HG02885 (cell line): ENCODE data around the gene KCNK4.
A peak's percentile ranks its signal among the peaks of the same experiment; 100 is the strongest.
"Not testable (repeated sequence)": the region's sequence is repeated elsewhere in the genome, so short reads cannot be mapped to it uniquely, and the experiment has no call there.

Source experiments
- ATAC-seq: cut with Tn5 transposase; IDR thresholded peaks from one replicate; pipeline ENCODE4 v1.9.1; 2021; ENCODE audit warnings: mild to moderate bottlenecking; ENCODE audit not compliant: unreplicated experiment, poor library complexity

Gene KCNK4

DNA sequence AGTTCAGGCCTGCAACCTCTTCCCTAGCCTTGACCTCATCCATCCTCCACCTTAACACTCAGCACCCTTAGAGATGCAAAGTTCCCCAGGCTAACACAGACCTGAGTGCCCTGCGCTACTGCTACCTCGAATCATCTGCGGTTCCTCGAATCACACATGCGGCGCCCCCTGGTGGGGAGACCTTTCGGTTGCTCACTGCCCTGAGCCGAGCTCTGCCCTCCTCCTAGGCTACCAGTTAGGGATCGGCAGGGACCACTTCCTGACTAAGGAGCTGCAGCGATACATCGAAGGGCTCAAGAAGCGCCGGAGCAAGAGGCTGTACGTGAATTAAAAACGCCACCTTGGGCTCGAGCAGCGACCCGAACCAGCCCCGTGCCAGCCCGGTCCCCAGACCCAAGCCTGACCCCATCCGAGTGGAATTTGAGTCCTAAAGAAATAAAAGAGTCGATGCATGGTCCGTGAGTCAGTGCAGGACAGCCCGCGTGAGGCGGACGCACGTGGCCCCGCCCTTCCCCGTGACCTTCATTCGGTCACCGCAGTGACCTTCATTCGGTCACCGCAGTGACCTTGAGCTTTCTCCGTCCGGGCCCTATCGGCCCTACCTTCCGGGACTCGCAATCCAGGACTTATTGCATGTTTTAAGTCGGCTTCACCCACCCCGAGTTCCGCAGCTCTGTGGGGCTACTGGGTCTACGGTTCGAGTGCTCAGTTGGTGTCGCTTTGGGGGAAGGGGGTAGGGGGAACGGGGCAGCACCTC is 13.4 kb downstream of the KCNK4 start:
- ATAC-seq, result peak; percentile 33

DNA sequence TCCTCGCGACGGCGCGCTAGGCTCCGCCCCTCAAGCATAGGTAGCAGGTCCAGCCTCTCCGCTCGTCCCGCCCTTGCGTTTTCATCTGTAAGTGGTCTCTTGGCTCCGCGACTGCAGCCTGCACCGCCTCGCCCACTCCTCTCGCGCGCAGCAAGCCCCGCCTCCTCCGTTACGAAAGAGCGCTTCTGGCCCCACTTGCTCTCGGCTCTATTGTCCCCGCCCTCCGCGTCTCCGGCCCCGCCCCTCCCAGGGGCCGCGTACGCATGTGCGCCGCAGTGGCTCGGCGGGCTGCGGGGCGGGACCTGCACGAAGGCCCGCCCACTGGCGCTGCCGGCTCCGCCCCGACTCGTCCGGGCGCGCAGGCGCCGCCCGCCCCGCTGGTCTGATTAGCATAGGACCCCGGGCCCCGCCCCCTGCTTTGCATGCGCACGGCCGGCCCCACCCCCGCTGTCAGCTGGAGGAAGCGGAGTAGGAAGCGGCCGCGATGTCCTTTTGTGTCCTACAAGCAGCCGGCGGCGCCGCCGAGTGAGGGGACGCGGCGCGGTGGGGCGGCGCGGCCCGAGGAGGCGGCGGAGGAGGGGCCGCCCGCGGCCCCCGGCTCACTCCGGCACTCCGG is 14.1 kb downstream of the KCNK4 start, which contains the start of gene ESRRA:
TSS of gene ESRRA (plus strand) at position 450 of the 616 bp plus-strand sequence. CDS start 1,656 bp downstream, outside the sequence.
- peak; percentile 73 for ATAC-seq

DNA sequence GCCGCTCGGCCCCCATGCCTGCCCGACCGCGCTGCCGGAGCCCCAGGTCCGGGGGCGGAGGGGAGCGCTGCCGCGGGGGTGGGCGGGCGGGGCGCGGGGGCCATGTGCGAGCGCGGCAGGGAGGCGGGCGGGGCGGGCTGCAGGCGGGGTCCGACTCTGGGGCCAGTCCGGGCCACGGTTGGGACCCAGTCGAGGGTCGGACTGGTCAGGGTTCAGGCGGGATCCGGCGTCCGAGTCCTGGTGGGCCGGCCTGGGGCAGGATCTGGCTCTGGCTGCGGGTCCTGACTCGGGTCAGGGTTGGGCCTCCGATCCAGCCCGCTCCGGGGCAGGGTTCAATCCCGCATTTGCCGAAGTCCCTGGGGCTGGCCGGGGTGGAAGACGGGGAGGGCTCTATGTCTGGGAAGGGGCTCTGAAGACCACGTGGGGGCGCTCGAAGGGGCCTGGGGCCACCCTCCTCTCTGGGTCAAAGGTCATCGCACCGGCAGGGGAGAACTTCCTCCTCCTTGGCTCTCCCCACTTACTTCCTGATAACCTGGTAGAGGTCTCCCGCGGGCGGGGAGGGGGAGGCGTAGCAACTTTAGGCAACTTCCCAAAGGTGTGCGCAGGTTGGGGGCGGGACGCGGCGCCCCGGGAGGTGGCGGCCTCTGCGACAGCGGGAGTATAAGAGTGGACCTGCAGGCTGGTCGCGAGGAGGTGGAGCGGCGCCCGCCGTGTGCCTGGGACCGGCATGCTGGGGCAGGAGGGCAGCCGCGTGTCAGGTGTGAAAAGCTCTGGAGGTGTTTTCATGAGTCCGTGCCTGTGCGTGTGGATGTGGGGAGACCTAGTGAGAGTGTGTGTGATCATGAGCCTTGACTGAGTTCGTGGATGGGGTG is 14.8 kb downstream of the KCNK4 start:
- ATAC-seq, result peak; percentile 21

DNA sequence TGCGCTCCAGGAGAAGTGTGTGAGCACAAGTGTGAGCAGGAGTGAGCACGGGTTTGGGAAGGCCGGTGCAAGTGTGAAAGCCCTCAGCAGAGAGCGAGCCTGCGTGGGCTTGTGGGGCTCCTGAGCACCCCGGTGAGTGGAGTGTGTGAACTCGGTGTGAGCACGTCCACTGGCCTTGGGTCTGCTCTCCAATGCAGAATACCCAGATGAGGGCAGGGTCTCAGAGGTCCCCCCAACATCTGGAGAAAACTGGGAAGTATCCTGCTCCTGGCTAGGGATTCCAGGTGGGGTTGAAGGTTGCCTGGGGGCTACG is 15.4 kb downstream of the KCNK4 start:
- ATAC-seq, result no peak

DNA sequence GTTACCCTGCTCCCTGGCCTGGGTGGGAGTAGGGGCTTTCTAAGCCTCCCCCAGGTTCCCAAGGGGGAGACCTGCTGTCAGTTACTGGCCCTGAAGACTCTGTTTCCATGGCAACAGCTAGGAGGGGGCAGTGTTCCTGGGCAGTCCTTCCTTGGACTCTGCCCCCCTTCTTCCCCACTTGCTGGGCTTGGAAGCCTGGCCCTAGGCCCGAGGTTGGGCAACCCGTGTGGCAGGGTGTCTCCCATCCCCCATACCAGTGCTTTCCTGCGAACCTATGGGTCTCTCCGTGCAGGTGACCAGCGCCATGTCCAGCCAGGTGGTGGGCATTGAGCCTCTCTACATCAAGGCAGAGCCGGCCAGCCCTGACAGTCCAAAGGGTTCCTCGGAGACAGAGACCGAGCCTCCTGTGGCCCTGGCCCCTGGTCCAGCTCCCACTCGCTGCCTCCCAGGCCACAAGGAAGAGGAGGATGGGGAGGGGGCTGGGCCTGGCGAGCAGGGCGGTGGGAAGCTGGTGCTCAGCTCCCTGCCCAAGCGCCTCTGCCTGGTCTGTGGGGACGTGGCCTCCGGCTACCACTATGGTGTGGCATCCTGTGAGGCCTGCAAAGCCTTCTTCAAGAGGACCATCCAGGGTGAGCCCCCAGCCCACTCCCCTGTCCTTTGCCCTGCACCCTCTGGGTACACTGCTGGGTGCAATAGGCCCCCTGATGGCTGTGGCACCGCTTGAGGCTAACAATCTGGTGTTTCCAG is 15.9 kb downstream of the KCNK4 start:
- ATAC-seq, result no peak

DNA sequence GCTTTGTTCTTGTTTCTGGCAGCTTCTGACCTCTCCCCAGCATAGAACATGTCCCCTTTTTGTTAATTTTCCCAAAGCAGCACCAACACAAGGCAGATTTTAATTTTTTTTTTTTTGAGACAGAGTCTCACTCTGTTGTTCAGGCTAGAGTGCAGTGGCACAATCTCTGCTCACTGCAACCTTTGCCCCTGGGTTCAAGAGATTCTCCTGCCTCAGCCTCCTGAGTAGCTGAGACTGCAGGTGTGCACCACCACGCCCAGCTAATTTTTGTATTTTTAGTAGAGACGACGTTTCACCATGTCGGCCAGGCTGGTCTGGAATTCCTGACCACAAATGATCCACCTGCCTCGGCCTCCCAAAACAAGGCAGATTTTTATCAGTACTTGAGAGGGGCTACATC is 16.7 kb downstream of the KCNK4 start:
- ATAC-seq, result not testable (repeated sequence)

DNA sequence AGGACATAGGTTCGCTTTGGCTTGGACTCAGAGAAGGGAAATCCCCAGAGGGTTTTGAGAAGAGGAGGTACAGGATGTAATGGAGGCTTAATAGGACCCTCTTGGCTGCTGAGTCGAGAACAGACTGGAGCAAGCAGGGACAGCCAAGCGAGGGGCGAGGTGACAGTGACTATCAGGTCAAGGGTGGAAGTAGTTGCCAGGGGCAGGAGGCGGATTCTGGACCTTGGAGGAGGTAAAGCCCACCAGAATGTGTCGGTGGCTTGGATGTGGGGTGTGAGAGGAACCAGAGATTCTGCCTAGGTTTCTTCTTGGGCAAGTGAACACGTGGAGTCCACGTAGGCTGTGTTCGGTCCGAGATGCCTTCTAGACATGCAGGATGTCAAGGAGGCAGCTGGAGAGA is 21.8 kb downstream of the KCNK4 start:
- ATAC-seq, result no peak

DNA sequence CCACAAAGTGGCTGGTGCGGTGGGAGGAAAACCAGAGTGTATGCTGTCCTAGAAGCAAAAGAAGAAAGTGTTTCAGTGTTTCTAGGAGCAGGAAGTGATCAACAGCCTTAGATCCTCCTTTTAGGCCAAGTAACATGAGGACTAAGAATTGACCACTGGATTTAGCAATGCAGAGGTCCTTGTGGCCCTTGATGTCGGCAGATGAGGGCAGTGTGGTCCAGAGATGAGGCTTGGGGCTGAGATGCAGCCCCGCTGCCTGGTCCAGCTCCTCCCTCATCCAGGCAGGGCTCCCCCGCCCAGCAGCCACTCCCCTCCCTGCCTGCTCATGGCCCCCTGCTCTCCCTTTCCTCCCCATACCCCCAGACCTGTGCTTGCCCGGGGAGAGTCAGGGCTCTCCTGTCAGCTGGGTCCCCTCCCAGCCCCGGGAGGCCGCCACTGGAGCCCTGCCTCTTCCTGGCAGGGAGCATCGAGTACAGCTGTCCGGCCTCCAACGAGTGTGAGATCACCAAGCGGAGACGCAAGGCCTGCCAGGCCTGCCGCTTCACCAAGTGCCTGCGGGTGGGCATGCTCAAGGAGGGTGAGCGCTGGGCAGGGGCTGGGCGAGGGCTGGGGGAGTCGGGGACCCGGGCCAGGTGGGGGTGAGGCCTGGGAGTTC is 22.5 kb downstream of the KCNK4 start:
- no peak for ATAC-seq

DNA sequence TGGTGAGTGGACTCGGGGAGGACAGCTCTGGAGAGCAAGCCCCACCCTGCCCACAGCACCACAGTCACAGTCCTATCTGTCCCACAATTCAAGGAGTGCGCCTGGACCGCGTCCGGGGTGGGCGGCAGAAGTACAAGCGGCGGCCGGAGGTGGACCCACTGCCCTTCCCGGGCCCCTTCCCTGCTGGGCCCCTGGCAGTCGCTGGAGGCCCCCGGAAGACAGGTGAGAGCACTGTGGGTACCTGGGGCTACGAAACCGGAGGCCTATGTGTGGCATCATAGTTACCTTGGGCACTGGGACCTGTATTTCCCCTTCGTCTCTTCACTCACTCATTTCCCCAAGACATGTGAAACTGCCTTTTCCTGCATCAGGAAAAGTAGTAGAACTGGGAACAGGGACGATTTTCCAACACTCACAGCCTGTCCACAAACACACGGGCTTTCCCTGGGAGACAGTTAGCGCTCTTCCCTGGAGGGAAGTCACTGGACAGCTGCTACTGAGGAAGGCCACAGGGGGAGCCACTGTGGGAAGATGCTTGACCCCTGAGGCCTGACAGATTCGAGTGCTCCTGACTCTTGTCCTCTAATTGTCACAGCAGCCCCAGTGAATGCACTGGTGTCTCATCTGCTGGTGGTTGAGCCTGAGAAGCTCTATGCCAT is 23.2 kb downstream of the KCNK4 start:
- ATAC-seq, result no peak

DNA sequence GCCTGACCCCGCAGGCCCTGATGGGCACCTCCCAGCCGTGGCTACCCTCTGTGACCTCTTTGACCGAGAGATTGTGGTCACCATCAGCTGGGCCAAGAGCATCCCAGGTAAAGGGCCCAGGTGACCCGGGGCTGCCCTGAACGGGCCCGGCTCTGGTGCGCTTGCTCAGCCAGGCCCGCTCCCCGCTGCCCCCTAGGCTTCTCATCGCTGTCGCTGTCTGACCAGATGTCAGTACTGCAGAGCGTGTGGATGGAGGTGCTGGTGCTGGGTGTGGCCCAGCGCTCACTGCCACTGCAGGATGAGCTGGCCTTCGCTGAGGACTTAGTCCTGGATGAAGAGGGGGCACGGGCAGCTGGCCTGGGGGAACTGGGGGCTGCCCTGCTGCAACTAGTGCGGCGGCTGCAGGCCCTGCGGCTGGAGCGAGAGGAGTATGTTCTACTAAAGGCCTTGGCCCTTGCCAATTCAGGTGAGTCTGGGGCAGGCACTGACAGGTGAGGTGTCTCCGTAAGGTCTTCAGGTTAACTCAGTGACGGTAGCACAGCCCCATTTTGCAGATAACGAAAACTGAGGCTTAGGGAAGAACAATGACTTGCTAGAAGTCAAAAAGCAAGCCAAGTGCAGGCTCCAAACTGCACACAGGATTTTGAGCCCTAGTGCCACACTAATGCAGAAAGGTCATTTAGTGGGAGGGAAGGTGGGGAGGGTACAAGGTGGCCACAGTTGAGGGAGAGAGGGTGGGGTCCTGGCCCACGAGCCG is 23.9 kb downstream of the KCNK4 start:
- ATAC-seq, result no peak

DNA sequence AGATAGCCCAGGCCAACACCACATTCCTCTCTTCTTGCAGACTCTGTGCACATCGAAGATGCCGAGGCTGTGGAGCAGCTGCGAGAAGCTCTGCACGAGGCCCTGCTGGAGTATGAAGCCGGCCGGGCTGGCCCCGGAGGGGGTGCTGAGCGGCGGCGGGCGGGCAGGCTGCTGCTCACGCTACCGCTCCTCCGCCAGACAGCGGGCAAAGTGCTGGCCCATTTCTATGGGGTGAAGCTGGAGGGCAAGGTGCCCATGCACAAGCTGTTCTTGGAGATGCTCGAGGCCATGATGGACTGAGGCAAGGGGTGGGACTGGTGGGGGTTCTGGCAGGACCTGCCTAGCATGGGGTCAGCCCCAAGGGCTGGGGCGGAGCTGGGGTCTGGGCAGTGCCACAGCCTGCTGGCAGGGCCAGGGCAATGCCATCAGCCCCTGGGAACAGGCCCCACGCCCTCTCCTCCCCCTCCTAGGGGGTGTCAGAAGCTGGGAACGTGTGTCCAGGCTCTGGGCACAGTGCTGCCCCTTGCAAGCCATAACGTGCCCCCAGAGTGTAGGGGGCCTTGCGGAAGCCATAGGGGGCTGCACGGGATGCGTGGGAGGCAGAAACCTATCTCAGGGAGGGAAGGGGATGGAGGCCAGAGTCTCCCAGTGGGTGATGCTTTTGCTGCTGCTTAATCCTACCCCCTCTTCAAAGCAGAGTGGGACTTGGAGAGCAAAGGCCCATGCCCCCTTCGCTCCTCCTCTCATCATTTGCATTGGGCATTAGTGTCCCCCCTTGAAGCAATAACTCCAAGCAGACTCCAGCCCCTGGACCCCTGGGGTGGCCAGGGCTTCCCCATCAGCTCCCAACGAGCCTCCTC is 24.8 kb downstream of the KCNK4 start:
- ATAC-seq, result not testable (repeated sequence)

DNA sequence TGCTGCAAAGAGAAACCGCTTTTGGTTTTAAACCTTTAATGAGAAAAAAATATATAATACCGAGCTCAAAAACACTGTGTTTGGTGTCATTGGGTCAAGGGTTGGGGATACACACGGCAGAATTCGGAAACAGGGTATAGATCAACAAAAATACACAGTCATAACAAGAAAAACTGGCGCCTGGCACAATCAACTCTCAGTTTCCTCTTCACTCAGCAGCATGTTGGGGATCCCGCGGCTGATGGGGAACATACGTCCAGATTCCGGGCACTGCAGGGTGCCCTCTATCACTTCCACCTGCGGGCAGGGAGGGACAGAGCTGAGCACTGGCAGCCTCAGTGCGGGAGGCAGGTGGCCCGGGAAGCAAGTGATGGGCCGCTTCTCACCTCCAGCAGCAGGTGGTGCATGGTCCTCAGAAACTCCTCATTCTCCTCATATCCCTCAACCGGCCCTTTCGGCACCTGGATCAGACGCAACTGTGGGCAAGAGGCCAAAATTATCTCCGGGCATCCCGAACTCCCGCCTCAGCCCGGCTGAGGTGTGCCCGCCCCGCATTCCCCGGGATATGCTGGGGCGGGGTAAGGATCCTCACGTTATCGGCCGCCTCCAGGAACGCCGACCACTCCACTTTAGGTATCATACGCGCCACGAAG is 25.7 kb downstream of the KCNK4 start:
- ATAC-seq, result no peak

DNA sequence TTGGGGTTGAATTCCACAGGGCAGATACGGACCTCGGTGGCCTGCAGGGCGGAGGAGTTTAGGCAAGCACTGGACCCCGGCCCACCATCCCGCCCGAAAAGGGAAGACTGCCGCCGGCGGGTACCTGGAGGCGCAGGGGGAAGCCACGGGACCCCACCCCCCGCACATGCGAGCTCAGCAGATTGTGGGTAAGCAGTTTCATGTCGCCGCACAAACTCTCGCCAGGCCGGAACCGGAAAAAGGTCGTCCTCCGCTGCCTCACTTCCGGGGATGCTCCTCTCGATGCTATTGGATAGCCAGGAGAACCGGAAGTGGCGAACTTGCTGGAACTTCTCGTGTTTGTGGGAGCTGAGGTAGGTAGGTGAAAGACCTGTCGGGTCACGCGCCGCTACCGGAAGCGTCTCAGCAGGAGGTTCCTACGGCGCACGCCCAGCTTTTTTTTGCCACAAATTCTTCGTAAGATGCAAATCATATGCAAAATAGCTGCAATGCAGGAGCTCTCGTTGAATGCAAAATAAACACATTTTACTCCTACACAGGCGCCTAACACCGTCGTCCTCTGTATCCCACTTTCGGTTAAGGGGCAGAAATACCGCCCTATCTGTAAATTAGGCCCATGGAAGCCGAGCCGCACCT is 26.3 kb downstream of the KCNK4 start, which contains the start of gene TRMT112:
TSS of gene TRMT112 (minus strand) at position 235 of the 636 bp plus-strand sequence. CDS start at position 202, 33 bp downstream.
- peak; percentile 71 for ATAC-seq

DNA sequence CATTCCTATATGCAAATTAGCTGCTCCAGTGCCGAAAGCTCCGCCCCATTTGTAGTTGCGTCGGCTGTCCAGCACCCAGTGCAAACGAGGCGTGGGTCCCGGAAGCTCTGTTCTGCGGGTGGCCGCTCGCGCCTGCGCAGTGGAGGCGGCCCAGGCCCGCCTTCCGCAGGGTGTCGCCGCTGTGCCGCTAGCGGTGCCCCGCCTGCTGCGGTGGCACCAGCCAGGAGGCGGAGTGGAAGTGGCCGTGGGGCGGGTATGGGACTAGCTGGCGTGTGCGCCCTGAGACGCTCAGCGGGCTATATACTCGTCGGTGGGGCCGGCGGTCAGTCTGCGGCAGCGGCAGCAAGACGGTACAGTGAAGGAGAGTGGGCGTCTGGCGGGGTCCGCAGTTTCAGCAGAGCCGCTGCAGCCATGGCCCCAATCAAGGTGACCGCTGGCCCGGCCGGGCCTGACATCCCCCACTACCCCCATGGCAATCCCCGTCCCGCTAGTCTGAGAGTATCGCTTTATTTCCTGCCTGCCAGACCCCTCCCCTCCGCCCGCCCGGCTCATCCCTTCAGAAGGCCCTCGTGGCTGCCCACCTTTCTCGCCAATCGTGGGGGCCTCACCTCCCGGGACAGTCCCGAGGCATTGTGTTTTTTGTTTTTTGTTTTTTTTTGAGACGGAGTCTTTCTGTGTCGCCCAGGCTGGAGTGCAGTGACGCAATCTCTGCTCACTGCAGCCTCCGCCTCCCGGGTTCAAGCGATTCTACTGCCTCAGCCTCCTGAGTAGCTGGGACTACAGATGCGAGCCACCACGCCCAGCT is 27.1 kb downstream of the KCNK4 start, which contains the start of gene PRDX5:
TSS of gene PRDX5 (plus strand) at position 161 of the 805 bp plus-strand sequence. CDS start at position 256, 95 bp downstream.
- ATAC-seq, result peak; percentile 83
